Endothelial cell of umbilical vein (primary cell): ENCODE measurements around the gene SLC5A10. TPM values are rescaled to one million over a fixed set of nuclear protein-coding genes. Genes with fewer than 3 reads are reported as not detected.

Source experiments
- BruUV-seq: library from RNA; stranded (reverse); fragments of 400-500 nt; replicated peaks from 2 replicates; lab custom pipeline; 2021; lab: Mats Ljungman, UMichigan
- CTCF ChIA-PET: fragments of 300-600, 350-600 bp; sonication (Branson Sonifier 250); formaldehyde crosslinking; loops from one replicate; lab custom pipeline; 2021; ENCODE audit warnings: antibody characterized with exemption, inconsistent platforms; lab: Charles Lee
- POLR2A ChIA-PET: fragments of 300-600, 350-600 bp; sonication (Branson Sonifier 250); formaldehyde crosslinking; loops from one replicate; lab custom pipeline; 2021; ENCODE audit warnings: antibody characterized with exemption, inconsistent platforms; lab: Charles Lee
- DNase-seq: peaks from one replicate; pipeline ENCODE4 v3.0.0-alpha.2; 2011; ENCODE audit warnings: low read depth, low spot score
- FAIRE-seq: peaks from 2 replicates; lab custom pipeline; 2011; peaks lifted over from hg19 to GRCh38; lab: Jason Lieb, UNC
- H2AFZ ChIP-seq: 2 replicates; pipeline ENCODE4 v1.6.0; 2012; ENCODE audit warnings: low read depth, low read length, control low read depth, inconsistent platforms
- H3K27ac ChIP-seq: 2 replicates; pipeline ENCODE4 v1.5.1; 2011; ENCODE audit warnings: low read depth, mild to moderate bottlenecking, control low read depth, low read length, moderate library complexity; ENCODE audit not compliant: insufficient read depth
- H3K27me3 ChIP-seq, 2 experiments: 2 replicates each; pipeline versions ENCODE4 v1.6.0 to v1.6.1; 2011; ENCODE audit warnings: low read length in 2 of 2, mixed read lengths in 1 of 2; ENCODE audit not compliant: control insufficient read depth in 2 of 2, insufficient read depth in 2 of 2
- H3K36me3 ChIP-seq, 2 experiments: 2 replicates in 1 of 2; 3 replicates in 1 of 2; pipeline ENCODE4 v1.5.1; 2011; ENCODE audit warnings: low read length in 2 of 2, mild to moderate bottlenecking in 1 of 2, moderate library complexity in 1 of 2; ENCODE audit not compliant: control insufficient read depth in 2 of 2, insufficient read depth in 2 of 2; ENCODE audit errors: extremely low read depth in 1 of 2
- H3K4me1 ChIP-seq: 3 replicates; pipeline ENCODE4 v1.5.1; 2011; ENCODE audit warnings: mild to moderate bottlenecking, low read length; ENCODE audit not compliant: control insufficient read depth, insufficient read depth; ENCODE audit errors: extremely low read depth
- H3K4me2 ChIP-seq: 2 replicates; pipeline ENCODE4 v1.6.1; 2011; ENCODE audit warnings: low read length, control low read depth, mixed read lengths; ENCODE audit not compliant: insufficient read depth
- H3K4me3 ChIP-seq, 3 experiments: fragments of 200-600 bp in 1 of 3; sonication (generic), shearing (Covaris generic) in 1 of 3; replicated peaks in 1 of 3; 2 replicates each; pipeline ENCODE4 v1.5.1; 2011 to 2016; ENCODE audit warnings: control low read depth in 3 of 3, low read length in 3 of 3, mild to moderate bottlenecking in 2 of 3, inconsistent platforms in 1 of 3, low read depth in 1 of 3, moderate library complexity in 1 of 3; ENCODE audit not compliant: insufficient read depth in 1 of 3
- H3K79me2 ChIP-seq: 2 replicates; pipeline ENCODE4 v1.6.0; 2012; ENCODE audit warnings: low read length, inconsistent platforms; ENCODE audit not compliant: control insufficient read depth, insufficient read depth
- H3K9ac ChIP-seq: replicated peaks from 2 replicates; pipeline ENCODE3; 2011; ENCODE audit warnings: low read length, control low read depth; ENCODE audit not compliant: insufficient read depth; ENCODE audit errors: extremely low read depth
- H3K9me1 ChIP-seq: replicated peaks from 3 replicates; pipeline ENCODE4 v1.6.0; 2011; ENCODE audit warnings: mild to moderate bottlenecking, low read length; ENCODE audit not compliant: control insufficient read depth, insufficient read depth; ENCODE audit errors: extremely low read depth
- H3K9me3 ChIP-seq: replicated peaks from 2 replicates; pipeline ENCODE4 v1.5.1; 2012; ENCODE audit warnings: low read length, inconsistent platforms; ENCODE audit not compliant: control insufficient read depth, insufficient read depth
- H4K20me1 ChIP-seq: replicated peaks from 2 replicates; pipeline ENCODE3; 2011; ENCODE audit warnings: mild to moderate bottlenecking, low read length; ENCODE audit not compliant: control insufficient read depth, insufficient read depth; ENCODE audit errors: extremely low read depth
- CTCF ChIP-seq, 2 donors: IDR thresholded peaks; 1 replicate in 1 of 2; 2 replicates in 1 of 2; pipeline ENCODE4 v1.5.1; 2011; ENCODE audit warnings: low read length in 2 of 2, mild to moderate bottlenecking in 2 of 2, moderate library complexity in 2 of 2, control low read depth in 1 of 2, inconsistent platforms in 1 of 2, low read depth in 1 of 2; ENCODE audit not compliant: insufficient read depth in 1 of 2; ENCODE audit errors: extremely low read depth in 1 of 2
- EZH2 ChIP-seq: IDR thresholded peaks from 2 replicates; pipeline ENCODE4 v1.6.1; 2012; ENCODE audit warnings: borderline replicate concordance, low read depth, mild to moderate bottlenecking, moderate library complexity, low read length, inconsistent platforms; ENCODE audit not compliant: severe bottlenecking
- FOS ChIP-seq: IDR thresholded peaks from 2 replicates; pipeline ENCODE4 v1.6.1; 2011; ENCODE audit warnings: mild to moderate bottlenecking, low read length, moderate library complexity, borderline replicate concordance; ENCODE audit not compliant: insufficient read depth
- GATA2 ChIP-seq: IDR thresholded peaks from 2 replicates; pipeline ENCODE4 v1.7.0; 2011; ENCODE audit warnings: low read depth, mild to moderate bottlenecking, moderate library complexity, mixed read lengths, low read length; ENCODE audit not compliant: insufficient read length, insufficient read depth
- JUN ChIP-seq: IDR thresholded peaks from 2 replicates; pipeline ENCODE4 v1.6.1; 2011; ENCODE audit warnings: borderline replicate concordance, low read depth; ENCODE audit not compliant: insufficient read length, insufficient read depth
- MAX ChIP-seq: IDR thresholded peaks from 2 replicates; pipeline ENCODE4 v1.6.1; 2011; ENCODE audit not compliant: insufficient read depth, insufficient read length
- MYC ChIP-seq: IDR thresholded peaks from one replicate; pipeline ENCODE4 v1.6.1; 2011; ENCODE audit warnings: mild to moderate bottlenecking, low read depth, low read length
- POLR2A ChIP-seq: IDR thresholded peaks from 2 replicates; pipeline ENCODE4 v1.6.1; 2012; ENCODE audit warnings: low read depth, mild to moderate bottlenecking, control low read depth, low read length
- POLR2AphosphoS5 ChIP-seq: IDR thresholded peaks from 2 replicates; pipeline ENCODE4 v1.6.1; 2012; ENCODE audit warnings: low read depth, mild to moderate bottlenecking, control low read depth, low read length, moderate library complexity; ENCODE audit not compliant: insufficient read depth
- dilution Hi-C: fragments of 300-500 bp; cut with MboI; formaldehyde crosslinking; loops from one replicate; pipeline ENCODE4 v1.15.0; 2019; ENCODE audit warnings: low sequenced_read_pairs; ENCODE audit not compliant: extremely low pct_ligation_motif_present
- intact Hi-C: fragments of 100-400 bp; cut with micrococcal nuclease; formaldehyde crosslinking; loops from one replicate; pipeline ENCODE4 v1.10.0; 2022
- polyA plus RNA-seq, 4 experiments: library from polyadenylated mRNA; depleted of rRNA in 3 of 4; stranded (reverse) in 3 of 4; unstranded in 1 of 4; fragments of >200 nt; gene quantifications; 2 replicates each; pipeline versions ENCODE4 v1.2.1 to v1.2.3, GENCODE V29; 2011 to 2012; ENCODE audit warnings: missing spikeins in 1 of 4
- total RNA-seq: library from RNA; stranded (reverse); gene quantifications from 2 replicates; pipeline ENCODE4 v1.2.3, GENCODE V29; 2021

Gene SLC5A10
- total and polyA plus RNA-seq, 2 donors (not counting 3 experiments of a cell fraction or from before 2014, with no cell fraction given) = not detected

DNA sequence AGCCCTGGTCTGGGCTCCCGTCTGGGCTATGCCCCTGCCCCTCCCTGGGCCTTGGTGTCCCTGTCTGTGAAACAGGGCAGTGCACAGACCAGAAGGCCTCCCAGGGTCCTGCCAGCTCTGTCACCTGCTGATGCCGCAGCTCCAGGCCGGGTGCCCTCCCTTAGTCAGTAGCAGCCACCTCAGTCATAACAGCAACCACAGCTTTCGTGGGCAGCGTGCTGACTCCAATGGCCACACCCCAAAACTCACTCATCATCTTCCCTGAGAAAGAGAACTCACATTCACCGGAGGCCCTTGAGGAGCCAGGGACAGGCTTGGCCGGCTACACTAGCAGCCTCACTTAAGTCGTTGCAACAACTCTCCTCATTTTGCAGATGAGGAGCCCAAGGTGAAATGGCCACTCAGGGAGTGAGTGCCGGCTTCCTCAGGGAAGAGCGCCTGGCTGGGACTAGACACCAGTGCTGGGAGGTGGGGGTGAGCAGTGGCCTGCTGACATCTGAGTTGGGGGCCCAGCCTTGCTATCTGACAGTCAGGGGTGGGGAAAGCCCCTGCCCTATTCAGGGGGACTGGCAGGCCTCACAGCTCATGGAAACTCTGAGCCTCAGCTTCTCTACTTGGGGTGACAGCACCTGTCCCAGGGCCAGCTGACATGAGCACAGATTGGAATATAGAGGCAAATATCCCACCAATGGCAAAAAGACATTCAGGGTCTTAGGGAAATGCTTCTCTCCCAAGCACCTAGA lies 22.6 kb downstream of the SLC5A10 start:
- ChIA-PET POLR2A (no interaction called here), CTCF (interaction anchor here (1.5 kb wide), 1 partner anchor 13 kb away, joined by 8 read pairs; no protein-coding TSS in a partner anchor)
- Histone ChIP-seq H3K9me1 (no peaks in the 10 kb centered on the region), H3K36me3 (peaks cover 0 to 15% of the 10 kb centered on the region in 2 experiments), H4K20me1 (no peaks in the 10 kb centered on the region), H2AFZ (no peak overlapping the region), H3K27me3 (no peaks in the 10 kb centered on the region), H3K4me3 (no peak overlapping the region), H3K79me2 (no peaks in the 10 kb centered on the region), H3K4me2 (no peak overlapping the region), H3K9ac (no peak overlapping the region), H3K4me1 (peaks cover 5% of the 10 kb centered on the region), H3K27ac (no peak overlapping the region), H3K9me3 (no peaks in the 10 kb centered on the region)
- BruUV-seq = no TSS peak
- DNase-seq (no peak), FAIRE-seq (no peak)
- dilution Hi-C loops = no loop called here
- intact Hi-C loops = no loop called here
- TF ChIP-seq GATA2 (no peak), POLR2AphosphoS5 (no peak), MYC (no peak), JUN (no peak), EZH2 (no peak), MAX (no peak), POLR2A (no peak), FOS (no peak), CTCF (IDR thresholded peaks at IDR 0.05; ENCODE audit: extremely low read depth in 1 of 2, insufficient read depth in 1 of 2, low read depth in 1 of 2, low read length in 2 of 2) (no peak)
